Measurements from ENCODE around the gene CMPK1.
"Not testable (repeated sequence)": the region's sequence is repeated elsewhere in the genome, so short reads cannot be mapped to it uniquely, and the experiment has no call there.

Gene CMPK1

GRCh38 chr1:47337350-47337749 is 3.8 kb downstream of the CMPK1 start:
- no peak for TF ChIP-seq CTCF (IDR thresholded peaks at IDR 0.05; ENCODE audit: low read depth, low read length, missing control alignments)
- no peak overlapping the region for H3K4me3 ChIP-seq (ENCODE audit: low read depth, low read length)
- no peak for DNase-seq (ENCODE audit: low read depth)

DNA sequence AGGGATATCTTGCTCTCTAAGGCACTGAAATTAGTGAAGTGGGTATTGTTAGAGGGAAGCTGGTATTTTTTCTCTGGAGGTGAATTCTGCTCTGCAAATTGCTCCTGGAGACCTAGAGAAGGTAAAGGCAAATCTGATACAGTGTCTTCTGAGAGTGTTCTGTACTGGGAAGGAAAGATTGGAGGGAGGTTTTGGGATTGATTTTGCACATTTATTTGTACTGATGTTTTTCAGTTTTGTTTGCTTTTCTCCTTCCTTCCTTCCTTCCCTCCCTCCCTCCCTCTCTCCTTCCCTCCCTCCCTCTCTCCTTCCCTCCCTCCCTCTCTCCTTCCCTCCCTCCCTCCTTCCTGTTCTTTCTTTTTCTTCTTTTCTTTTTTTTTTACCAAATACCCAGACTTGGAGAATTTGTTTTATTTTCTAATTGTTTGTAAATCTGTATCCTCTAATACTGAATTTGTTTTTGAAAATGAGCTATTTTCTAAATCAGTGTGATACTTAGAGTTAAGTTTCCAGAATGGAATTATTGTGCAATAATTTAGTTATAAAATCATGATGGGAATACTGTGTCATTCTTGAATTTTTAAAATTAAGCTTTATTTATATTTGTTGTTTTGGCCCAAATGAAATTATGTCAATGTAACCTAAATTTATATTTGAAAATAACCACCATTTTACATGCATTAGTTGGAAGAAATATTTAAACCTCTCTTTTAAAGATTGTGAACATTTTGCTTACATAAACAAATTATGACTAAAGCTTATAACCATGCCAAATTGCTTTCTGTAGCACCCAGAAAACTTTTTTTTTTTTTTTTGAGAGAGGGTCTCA is 4.9 kb downstream of the CMPK1 start:
- no peak for DNase-seq (ENCODE audit: low read depth)
- no peak overlapping the region for H3K4me3 ChIP-seq (ENCODE audit: low read depth, low read length)
- TF ChIP-seq CTCF (IDR thresholded peaks at IDR 0.05; ENCODE audit: low read depth, low read length, missing control alignments) = no peak

- no peak for DNase-seq (ENCODE audit: low read depth)
- TF ChIP-seq CTCF (IDR thresholded peaks at IDR 0.05; ENCODE audit: low read depth, low read length, missing control alignments) = no peak
- H3K4me3 ChIP-seq (ENCODE audit: low read depth, low read length) = no peak overlapping the region
These were observed 6.6 kb downstream of the CMPK1 start for GRCh38 chr1:47340227-47340626.

- DNase-seq (ENCODE audit: low read depth) = not testable (repeated sequence)
These were observed 13.4 kb downstream of the CMPK1 start for GRCh38 chr1:47346979-47347378.

DNA sequence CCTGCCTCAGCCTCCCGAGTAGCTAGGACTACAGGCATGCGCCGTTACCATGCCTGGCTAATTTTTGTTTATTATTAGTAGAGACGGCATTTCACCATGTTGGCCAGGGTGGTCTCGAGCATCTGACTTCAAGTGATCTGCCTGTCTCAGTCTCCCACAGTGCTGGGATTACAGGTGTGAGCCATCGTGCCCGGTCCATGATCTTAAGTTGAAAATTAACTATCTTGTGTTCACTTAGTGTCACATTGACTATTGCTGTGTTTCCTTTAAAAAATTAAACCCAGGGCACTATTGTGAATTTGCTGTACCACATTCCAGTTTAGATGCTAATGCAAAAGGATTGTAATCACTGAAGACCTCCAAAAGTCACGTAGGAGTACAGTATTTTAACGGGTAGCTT is 14.1 kb downstream of the CMPK1 start:
- no peak for DNase-seq (ENCODE audit: low read depth)
- TF ChIP-seq CTCF (IDR thresholded peaks at IDR 0.05; ENCODE audit: low read depth, low read length, missing control alignments) = no peak
- H3K4me3 ChIP-seq (ENCODE audit: low read depth, low read length) = no peak overlapping the region

More at GRCh38 chr1:47346979-47347378, 13.4 kb downstream of the CMPK1 start:
- not testable (repeated sequence) for H3K4me3 ChIP-seq (ENCODE audit: low read depth, low read length)

GRCh38 chr1:47348246-47348645 is 14.7 kb downstream of the CMPK1 start:
- no peak for TF ChIP-seq CTCF (IDR thresholded peaks at IDR 0.05; ENCODE audit: low read depth, low read length, missing control alignments)
- no peak overlapping the region for H3K4me3 ChIP-seq (ENCODE audit: low read depth, low read length)
- no peak for DNase-seq (ENCODE audit: low read depth)

DNA sequence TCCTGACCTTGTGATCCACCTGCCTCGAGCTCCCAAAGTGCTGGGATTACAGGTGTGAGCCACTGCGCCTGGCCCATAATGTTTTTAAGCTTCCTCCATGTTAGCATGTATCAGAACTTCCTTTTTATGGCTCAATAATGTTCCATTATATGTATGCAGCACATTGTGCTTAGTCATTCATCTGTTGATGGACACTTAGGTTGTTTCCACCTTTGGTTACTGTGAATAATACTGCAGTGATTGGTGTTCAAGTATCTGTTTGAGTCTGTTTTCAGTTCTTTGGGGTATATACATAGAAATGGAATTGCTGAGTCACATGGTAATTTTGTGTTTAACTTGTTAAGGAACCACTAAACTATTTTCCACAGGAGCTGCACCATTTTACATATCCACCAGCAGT is 17.7 kb downstream of the CMPK1 start:
- DNase-seq (ENCODE audit: low read depth) = peak; percentile 50
- no peak overlapping the region for H3K4me3 ChIP-seq (ENCODE audit: low read depth, low read length)
- TF ChIP-seq CTCF (IDR thresholded peaks at IDR 0.05; ENCODE audit: low read depth, low read length, missing control alignments) = no peak

All from GM12864 (cell line).